Fibroblast of gingiva (primary cell): ENCODE measurements around the gene CEP63.

Source experiments
- DNase-seq: peaks from one replicate; pipeline ENCODE4 v3.0.0-alpha.2; 2011; ENCODE audit warnings: low read depth

CEP63 gene

GRCh38 chr3:134485718-134486576, at the start of gene CEP63, which contains the start of gene ANAPC13:
CEP63 (plus strand) TSS chr3:134486057; CDS start chr3:134495321, 9,264 bp downstream.
ANAPC13 (minus strand) TSS chr3:134485985; CDS start chr3:134482904, 3,081 bp downstream.
- peak; percentile 99 for DNase-seq

GRCh38 chr3:134437211-134437752, 48.6 kb upstream of the CEP63 start:
- DNase-seq = no peak

GRCh38 chr3:134441321-134441720, 44.5 kb upstream of the CEP63 start:
- no peak for DNase-seq

GRCh38 chr3:134441821-134442220, 44.0 kb upstream of the CEP63 start:
- peak; percentile 32 for DNase-seq

GRCh38 chr3:134445095-134445494, 40.8 kb upstream of the CEP63 start:
- DNase-seq = no peak

GRCh38 chr3:134445636-134446035, 40.2 kb upstream of the CEP63 start:
- peak; percentile 89 for DNase-seq

- peak; percentile 29 for DNase-seq
These were observed 39.1 kb upstream of the CEP63 start for GRCh38 chr3:134446800-134447199.

- DNase-seq = no peak
These were observed 38.5 kb upstream of the CEP63 start for GRCh38 chr3:134447351-134447750.

- DNase-seq = no peak
These were observed 37.2 kb upstream of the CEP63 start for GRCh38 chr3:134448664-134449063.

- peak; percentile 54 for DNase-seq
These were observed 36.6 kb upstream of the CEP63 start for GRCh38 chr3:134449277-134449676.

GRCh38 chr3:134449951-134450350, 35.9 kb upstream of the CEP63 start:
- DNase-seq = no peak

GRCh38 chr3:134453631-134454030, 32.2 kb upstream of the CEP63 start:
- no peak for DNase-seq

GRCh38 chr3:134457376-134458074, 28.3 kb upstream of the CEP63 start:
- DNase-seq = no peak

GRCh38 chr3:134458406-134458945, 27.4 kb upstream of the CEP63 start:
- DNase-seq = no peak

GRCh38 chr3:134459562-134459961, 26.3 kb upstream of the CEP63 start:
- DNase-seq = no peak

- DNase-seq = peak; percentile 82
These were observed 24.9 kb upstream of the CEP63 start for GRCh38 chr3:134460965-134461364.

GRCh38 chr3:134462331-134462941, 23.4 kb upstream of the CEP63 start:
- DNase-seq = peak; percentile 81

- DNase-seq = no peak
These were observed 22.2 kb upstream of the CEP63 start for GRCh38 chr3:134463676-134464063.

- peak; percentile 98 for DNase-seq
These were observed 21.7 kb upstream of the CEP63 start for GRCh38 chr3:134464064-134464688.

- peak; percentile 51 for DNase-seq
These were observed 21.0 kb upstream of the CEP63 start for GRCh38 chr3:134464689-134465365.

GRCh38 chr3:134466331-134466730, 19.5 kb upstream of the CEP63 start:
- peak; percentile 31 for DNase-seq
